Measurements from ENCODE around the gene TIMM8B. TPM values are rescaled to one million over a fixed set of nuclear protein-coding genes. Genes with fewer than 3 reads are reported as not detected.
A peak's percentile ranks its signal among the peaks of the same experiment; 100 is the strongest.
"Not testable (repeated sequence)": the region's sequence is repeated elsewhere in the genome, so short reads cannot be mapped to it uniquely, and the experiment has no call there.

TIMM8B gene
- total RNA-seq, 2 experiments from 2014 or later = 36.8 to 39.3 TPM

DNA sequence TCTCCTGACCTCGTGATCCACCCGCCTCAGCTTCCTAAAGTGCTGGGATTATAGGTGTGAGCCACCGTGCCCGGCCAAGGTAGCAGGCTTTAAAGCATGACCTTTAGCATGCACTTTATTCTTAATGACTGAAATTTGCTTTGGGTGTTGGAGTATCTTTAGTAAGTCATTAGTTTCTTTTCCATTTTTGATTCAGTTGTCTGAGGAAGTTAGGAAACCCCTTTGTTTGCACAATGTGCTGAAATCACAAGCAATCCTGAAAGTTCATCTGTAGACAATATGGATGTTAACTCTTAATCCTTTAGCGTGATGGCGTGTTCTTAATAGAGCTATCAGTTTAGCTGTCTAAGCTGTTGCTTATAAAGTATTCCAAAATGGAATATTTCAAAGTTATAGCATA lies 16.9 kb upstream of the TIMM8B start:
- no peak overlapping the region for H3K4me3 Mint-ChIP-seq
- POLR2A ChIA-PET = no interaction called here
- DNase-seq (no peak), ATAC-seq (ENCODE audit: low read depth) (no peak)
- H3K27ac Mint-ChIP-seq = no peak overlapping the region
- no peaks in the 10 kb centered on the region for H3K27me3 Mint-ChIP-seq
- no peaks in the 10 kb centered on the region for H3K9me3 Mint-ChIP-seq
- H3K36me3 Mint-ChIP-seq = no peaks in the 10 kb centered on the region
- no peaks in the 10 kb centered on the region for H3K4me1 Mint-ChIP-seq

DNA sequence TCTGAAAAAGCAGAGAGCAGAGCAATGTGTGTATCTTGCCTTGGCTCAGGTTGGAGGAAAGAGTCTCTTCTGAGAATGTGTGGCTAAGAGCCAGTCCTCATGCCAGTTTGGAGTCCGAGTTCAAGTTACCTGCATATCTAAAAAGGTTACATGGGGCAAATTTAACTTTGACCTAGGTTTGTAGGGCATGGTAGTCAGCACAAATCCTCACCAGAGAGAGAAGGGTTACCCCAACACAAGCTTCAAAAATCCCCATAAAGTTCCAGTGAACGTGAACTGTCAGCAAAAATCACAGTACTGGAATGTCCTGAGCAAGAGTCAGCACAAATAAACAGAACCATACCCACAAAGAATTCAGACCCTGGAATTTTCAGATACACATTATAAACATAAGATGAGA lies 13.9 kb upstream of the TIMM8B start:
- no peak overlapping the region for H3K27ac Mint-ChIP-seq
- peaks cover 10% of the 10 kb centered on the region for H3K36me3 Mint-ChIP-seq
- ATAC-seq (ENCODE audit: low read depth) (no peak), DNase-seq (no peak)
- H3K4me1 Mint-ChIP-seq = no peaks in the 10 kb centered on the region
- H3K9me3 Mint-ChIP-seq = no peaks in the 10 kb centered on the region
- POLR2A ChIA-PET = no interaction called here
- no peaks in the 10 kb centered on the region for H3K27me3 Mint-ChIP-seq
- H3K4me3 Mint-ChIP-seq = no peak overlapping the region

- Mint-ChIP-seq H3K27me3 (no peaks in the 10 kb centered on the region), H3K9me3 (no peaks in the 10 kb centered on the region), H3K4me1 (no peaks in the 10 kb centered on the region), H3K4me3 (no peak overlapping the region), H3K36me3 (peaks cover 14% of the 10 kb centered on the region), H3K27ac (no peak overlapping the region)
- POLR2A ChIA-PET = interaction anchor here (1.2 kb wide), 1 partner anchor 11 kb away, joined by 4 read pairs; no protein-coding TSS in a partner anchor
- no peak for ATAC-seq (ENCODE audit: low read depth)
- no peak for DNase-seq
Observed at GRCh38 chr11:112097734-112098528, 11.4 kb upstream of the TIMM8B start.

DNA sequence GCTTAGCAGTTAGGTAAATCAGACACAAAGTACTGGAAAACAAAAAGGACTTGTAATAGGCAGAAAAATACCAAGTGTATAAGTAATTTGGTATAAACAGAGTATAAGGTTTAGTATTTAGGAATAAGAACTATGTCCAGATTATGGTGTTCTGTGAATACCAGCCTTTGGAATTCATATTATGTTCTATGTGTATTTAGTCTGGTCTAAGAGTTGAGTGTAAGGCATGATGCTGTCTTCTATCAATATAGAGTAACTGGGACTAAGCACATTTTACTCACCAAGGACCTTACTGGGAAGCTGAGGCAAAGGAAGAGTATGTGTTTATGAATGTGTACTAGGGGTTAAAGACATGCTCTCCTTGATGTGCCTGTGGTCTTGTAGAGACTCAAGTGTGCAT lies 9.6 kb upstream of the TIMM8B start:
- ATAC-seq (ENCODE audit: low read depth) = no peak
- POLR2A ChIA-PET = no interaction called here
- Mint-ChIP-seq H3K4me1 (peaks cover 4% of the 10 kb centered on the region), H3K27ac (no peak overlapping the region), H3K9me3 (no peaks in the 10 kb centered on the region), H3K27me3 (no peaks in the 10 kb centered on the region), H3K36me3 (peaks cover 26% of the 10 kb centered on the region), H3K4me3 (no peak overlapping the region)
- DNase-seq = no peak

GRCh38 chr11:112095302-112095701 lies 8.7 kb upstream of the TIMM8B start:
- H3K9me3 Mint-ChIP-seq; DNase-seq; H3K4me3 Mint-ChIP-seq; POLR2A ChIA-PET; H3K27ac Mint-ChIP-seq; H3K4me1 Mint-ChIP-seq; H3K27me3 Mint-ChIP-seq; ATAC-seq (ENCODE audit: low read depth): not testable (repeated sequence)
- H3K36me3 Mint-ChIP-seq = peaks cover 31% of the 10 kb centered on the region

GRCh38 chr11:112087212-112087611 lies 656 bp upstream of the TIMM8B start:
- Mint-ChIP-seq H3K27ac (peak overlapping the region; percentile 91), H3K4me3 (peak overlapping the region; percentile 97), H3K27me3 (no peaks in the 10 kb centered on the region), H3K4me1 (peaks cover 44% of the 10 kb centered on the region), H3K36me3 (peaks cover 52% of the 10 kb centered on the region), H3K9me3 (no peaks in the 10 kb centered on the region)
- ATAC-seq (ENCODE audit: low read depth) (no peak), DNase-seq (no peak)
- POLR2A ChIA-PET = interaction anchor here (0.5 to 2.0 kb wide), 7 partner anchors 10 to 216 kb away, joined by 3 to 8 read pairs (median 4); partner anchors contain the start of genes ALG9, NKAPD1 and PIH1D2

DNA sequence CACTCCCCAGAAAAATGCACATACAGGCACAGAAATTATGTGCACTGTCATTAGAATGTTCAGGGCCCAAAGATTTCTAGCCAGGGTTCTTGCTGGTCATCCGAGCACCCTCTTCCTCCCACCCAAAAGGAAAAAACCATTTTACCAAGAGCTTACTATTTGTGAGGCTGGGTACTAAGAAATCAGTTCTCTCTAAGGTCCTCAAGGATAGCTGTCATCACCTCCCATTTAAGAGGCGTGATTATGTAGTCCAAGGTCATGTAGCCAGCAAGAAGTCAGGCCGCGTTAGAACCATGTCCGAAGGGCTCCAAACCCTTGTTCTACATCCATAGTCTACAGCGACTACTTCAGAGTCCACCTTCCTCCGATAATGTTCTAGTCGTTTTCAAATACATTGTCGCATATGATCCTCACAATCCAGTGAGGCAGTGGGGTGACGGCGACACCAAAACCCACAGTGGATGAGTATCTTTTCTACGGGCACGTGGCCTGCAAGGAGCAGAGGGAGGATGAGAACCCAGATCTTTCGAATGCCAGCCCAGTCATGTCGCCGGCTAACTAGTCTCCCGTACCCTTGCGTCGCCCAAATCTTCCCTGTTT lies 634 bp downstream of the TIMM8B start:
- Mint-ChIP-seq H3K27me3 (no peaks in the 10 kb centered on the region), H3K27ac (peak overlapping the region; percentile 91), H3K4me1 (peaks cover 45% of the 10 kb centered on the region), H3K36me3 (peaks cover 42% of the 10 kb centered on the region), H3K9me3 (no peaks in the 10 kb centered on the region), H3K4me3 (peak overlapping the region; percentile 97)
- POLR2A ChIA-PET = interaction anchor here (0.5 to 2.0 kb wide), 7 partner anchors 9 to 215 kb away, joined by 3 to 8 read pairs (median 4); partner anchors contain the start of genes ALG9, NKAPD1, PIH1D2 and PTS
- ATAC-seq (ENCODE audit: low read depth) (peak; percentile 52), DNase-seq (no peak)

DNA sequence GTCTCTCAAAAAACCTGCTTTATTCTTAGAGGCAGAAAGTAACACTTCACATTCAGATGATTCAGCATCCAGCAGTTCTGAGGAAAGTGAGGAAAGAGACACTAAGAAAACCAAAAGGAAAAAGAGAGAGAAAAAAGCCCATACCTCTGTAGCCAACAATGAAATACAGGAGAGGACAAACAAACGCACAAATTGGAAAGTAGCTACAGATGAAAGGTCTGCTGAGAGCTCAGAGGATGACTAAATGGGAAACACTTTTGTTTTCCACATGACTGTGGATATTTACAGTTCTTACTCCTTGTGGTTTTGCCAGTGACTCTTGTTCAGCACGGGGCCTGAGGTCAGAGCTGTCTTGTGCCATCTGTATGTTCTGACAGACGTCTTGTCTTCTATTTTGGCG lies 3.8 kb downstream of the TIMM8B start:
- DNase-seq (no peak), ATAC-seq (ENCODE audit: low read depth) (no peak)
- H3K36me3 Mint-ChIP-seq = peaks cover 29% of the 10 kb centered on the region
- peak overlapping the region; percentile 5 for H3K27ac Mint-ChIP-seq
- H3K27me3 Mint-ChIP-seq = no peaks in the 10 kb centered on the region
- H3K9me3 Mint-ChIP-seq = no peaks in the 10 kb centered on the region
- POLR2A ChIA-PET = interaction anchor here (1.3 kb wide), 1 partner anchor 8 kb away, joined by 5 read pairs; no protein-coding TSS in a partner anchor
- H3K4me3 Mint-ChIP-seq = no peak overlapping the region
- peaks cover 28% of the 10 kb centered on the region for H3K4me1 Mint-ChIP-seq

- H3K36me3 Mint-ChIP-seq = peaks cover 8% of the 10 kb centered on the region
- POLR2A ChIA-PET = interaction anchor here (0.8 to 1.4 kb wide), 4 partner anchors 9 to 148 kb away, joined by 3 to 7 read pairs (median 5); partner anchors contain the start of genes SDHD and TIMM8B
Observed at GRCh38 chr11:112073941-112074811, 12.4 kb downstream of the TIMM8B start, which contains the start of the genes NKAPD1 and PIH1D2. NKAPD1 (plus strand) TSS chr11:112074299; CDS start chr11:112075575, 1,276 bp downstream. PIH1D2 (minus strand) TSS chr11:112074017; CDS start chr11:112073174, 843 bp downstream.

GRCh38 chr11:112062923-112063322 lies 23.6 kb downstream of the TIMM8B start:
- no peak for DNase-seq
- POLR2A ChIA-PET = no interaction called here
- no peaks in the 10 kb centered on the region for H3K27me3 Mint-ChIP-seq
- H3K36me3 Mint-ChIP-seq = peaks cover 6% of the 10 kb centered on the region
- no peaks in the 10 kb centered on the region for H3K9me3 Mint-ChIP-seq
- ATAC-seq (ENCODE audit: low read depth) = no peak
- H3K4me3 Mint-ChIP-seq = no peak overlapping the region
- no peak overlapping the region for H3K27ac Mint-ChIP-seq
- H3K4me1 Mint-ChIP-seq = no peaks in the 10 kb centered on the region

More at GRCh38 chr11:112073941-112074811, 12.4 kb downstream of the TIMM8B start, which contains the start of the genes NKAPD1 and PIH1D2:
- peak within 1 kb of the TSS; percentile 95 for H3K27ac Mint-ChIP-seq
- ATAC-seq (ENCODE audit: low read depth) (peak; percentile 79), DNase-seq (peak; percentile 78)
- H3K4me3 Mint-ChIP-seq = peak within 1 kb of the TSS; percentile 93
- peaks cover 14% of the 10 kb centered on the region for H3K27me3 Mint-ChIP-seq
- peaks cover 22% of the 10 kb centered on the region for H3K4me1 Mint-ChIP-seq
- no peaks in the 10 kb centered on the region for H3K9me3 Mint-ChIP-seq

DNA sequence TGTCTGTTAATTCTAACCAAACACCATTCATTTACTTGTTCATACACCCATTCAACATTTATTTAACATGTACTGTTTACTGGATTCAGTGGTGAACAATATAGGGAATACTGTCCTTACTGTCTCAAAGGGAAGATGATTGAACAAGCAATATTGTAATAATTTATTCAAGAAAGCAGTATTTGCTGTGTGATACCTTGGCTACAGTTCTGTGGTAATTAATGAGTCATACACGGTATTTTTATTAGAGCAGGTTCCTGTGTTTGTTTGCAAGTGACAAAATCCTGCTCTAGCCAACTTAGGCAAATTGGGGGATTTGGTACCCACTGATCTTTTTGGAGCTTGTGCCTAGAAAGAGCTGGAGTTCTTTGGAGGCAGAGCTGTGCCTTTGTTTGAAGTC lies 28.5 kb downstream of the TIMM8B start:
- H3K36me3 Mint-ChIP-seq = peaks cover 20% of the 10 kb centered on the region
- DNase-seq (no peak), ATAC-seq (ENCODE audit: low read depth) (no peak)
- POLR2A ChIA-PET = no interaction called here
- peaks cover 2% of the 10 kb centered on the region for H3K4me1 Mint-ChIP-seq
- no peaks in the 10 kb centered on the region for H3K9me3 Mint-ChIP-seq
- no peak overlapping the region for H3K4me3 Mint-ChIP-seq
- no peak overlapping the region for H3K27ac Mint-ChIP-seq
- H3K27me3 Mint-ChIP-seq = no peaks in the 10 kb centered on the region

DNA sequence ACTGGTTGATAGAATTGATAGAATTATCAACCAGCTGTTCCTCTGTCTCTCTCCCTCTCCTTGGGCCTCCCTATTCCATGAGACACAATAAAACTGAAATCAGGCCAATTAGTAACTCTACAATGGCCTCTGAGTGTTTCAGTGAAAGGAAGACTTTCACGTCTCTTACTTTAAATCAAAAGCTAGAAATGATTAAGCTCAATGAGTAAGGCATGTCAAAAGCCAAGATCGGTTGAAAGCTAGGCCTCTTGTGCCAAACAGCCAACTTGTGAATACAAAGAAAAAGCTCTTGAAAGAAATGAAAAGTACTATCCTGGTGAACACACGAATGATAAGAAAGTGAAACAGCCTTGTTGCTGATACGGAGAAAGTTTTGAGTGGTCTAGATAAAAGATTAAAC lies 29.4 kb downstream of the TIMM8B start:
- no peaks in the 10 kb centered on the region for H3K27me3 Mint-ChIP-seq
- DNase-seq (no peak), ATAC-seq (ENCODE audit: low read depth) (no peak)
- no peak overlapping the region for H3K4me3 Mint-ChIP-seq
- POLR2A ChIA-PET = no interaction called here
- no peaks in the 10 kb centered on the region for H3K9me3 Mint-ChIP-seq
- peak overlapping the region; percentile 42 for H3K27ac Mint-ChIP-seq
- peaks cover 2% of the 10 kb centered on the region for H3K4me1 Mint-ChIP-seq
- peaks cover 24% of the 10 kb centered on the region for H3K36me3 Mint-ChIP-seq

DNA sequence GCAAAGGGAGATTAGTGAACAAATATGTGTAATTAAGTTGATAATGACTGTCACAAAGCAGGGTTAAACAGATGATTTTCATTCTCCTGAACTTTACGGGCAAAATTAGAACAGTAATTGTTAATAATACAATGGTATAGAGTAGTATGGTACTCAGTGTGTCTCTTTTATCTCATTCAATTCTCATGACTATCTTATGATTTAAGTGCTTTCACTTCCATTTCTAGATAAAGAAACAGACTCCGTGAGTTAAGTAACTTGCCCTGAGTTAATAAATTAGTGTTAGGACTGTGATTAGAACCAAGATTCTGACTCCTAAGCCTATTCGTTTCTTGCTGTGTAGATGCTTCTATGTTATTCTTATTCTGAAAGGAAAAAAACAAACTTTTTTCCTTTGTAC lies 34.8 kb downstream of the TIMM8B start:
- no peak for ATAC-seq (ENCODE audit: low read depth)
- no peak for DNase-seq
- Mint-ChIP-seq H3K27me3 (no peaks in the 10 kb centered on the region), H3K4me3 (no peak overlapping the region), H3K4me1 (peaks cover 5% of the 10 kb centered on the region), H3K36me3 (peaks cover 53% of the 10 kb centered on the region), H3K9me3 (no peaks in the 10 kb centered on the region), H3K27ac (no peak overlapping the region)
- POLR2A ChIA-PET = no interaction called here
